Measurements from ENCODE around the gene KIF19. TPM values are rescaled to one million over a fixed set of nuclear protein-coding genes. Genes with fewer than 3 reads are reported as not detected.
"Not testable (repeated sequence)": the region's sequence is repeated elsewhere in the genome, so short reads cannot be mapped to it uniquely, and the experiment has no call there.

The KIF19 gene
- total and polyA plus RNA-seq, 4 donors, result 4.4 to 5.1 TPM; not detected in 2

GRCh38 chr17:74403512-74404137, 77.6 kb downstream of the KIF19 start:
- DNase-seq, result no peak
- Histone ChIP-seq H3K9me3 (ENCODE audit: control insufficient read depth, low read length) (no peaks in the 10 kb centered on the region), H3K4me1 (ENCODE audit: control insufficient read depth in 1 of 2, insufficient read depth in 2 of 2, low read length in 2 of 2) (no peaks in the 10 kb centered on the region), H3K27me3 (ENCODE audit: control insufficient read depth in 1 of 2, insufficient read depth in 2 of 2, low read length in 1 of 2) (no peaks in the 10 kb centered on the region), H3K27ac (ENCODE audit: low read depth in 1 of 2, low read length in 2 of 2) (no peak overlapping the region), H3K4me3 (ENCODE audit: low read length in 2 of 2) (no peak overlapping the region), H3K36me3 (ENCODE audit: control insufficient read depth in 1 of 2, insufficient read depth in 2 of 2, low read length in 1 of 2) (no peaks in the 10 kb centered on the region)
- intact Hi-C loops (cut with DNase I), result no loop called here
- WGBS, 2 donors, result 62 to 77% methylated on average over 12 of the region's 12 CpGs
- ATAC-seq (ENCODE audit: low FRiP score), result no peak

DNA sequence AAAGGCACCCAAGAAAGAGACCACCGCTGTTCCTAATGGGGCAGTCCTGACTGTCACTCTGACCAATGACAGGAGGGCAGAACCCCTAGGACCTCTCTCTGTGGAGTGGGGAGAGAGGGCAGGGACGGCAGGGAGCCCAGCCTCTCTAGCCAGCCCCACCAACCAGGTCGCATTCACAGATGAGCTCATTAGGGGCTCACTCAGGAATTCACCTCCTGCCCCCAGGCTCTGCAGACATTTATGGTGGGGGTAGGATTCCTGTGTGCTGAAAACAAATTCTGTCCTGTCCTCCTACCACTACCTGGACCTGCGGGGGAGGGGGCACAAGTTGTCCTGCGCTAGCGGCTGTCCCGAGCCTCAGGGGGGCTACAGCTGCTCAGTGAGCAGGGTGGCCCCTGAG, 78.2 kb downstream of the KIF19 start:
- no peaks in the 10 kb centered on the region for H3K9me3 ChIP-seq (ENCODE audit: control insufficient read depth, low read length)
- no peak overlapping the region for H3K4me3 ChIP-seq (ENCODE audit: low read length in 2 of 2)
- intact Hi-C loops (cut with DNase I), result no loop called here
- 51 to 61% methylated on average over 7 of the region's 7 CpGs for WGBS, 2 donors
- H3K36me3 ChIP-seq (ENCODE audit: control insufficient read depth in 1 of 2, insufficient read depth in 2 of 2, low read length in 1 of 2), result no peaks in the 10 kb centered on the region
- H3K27ac ChIP-seq (ENCODE audit: low read depth in 1 of 2, low read length in 2 of 2), result no peak overlapping the region
- ATAC-seq (ENCODE audit: low FRiP score), result no peak
- no peaks in the 10 kb centered on the region for H3K4me1 ChIP-seq (ENCODE audit: control insufficient read depth in 1 of 2, insufficient read depth in 2 of 2, low read length in 2 of 2)
- no peaks in the 10 kb centered on the region for H3K27me3 ChIP-seq (ENCODE audit: control insufficient read depth in 1 of 2, insufficient read depth in 2 of 2, low read length in 1 of 2)
- no peak for DNase-seq

GRCh38 chr17:74404789-74405188, 78.8 kb downstream of the KIF19 start:
- Histone ChIP-seq H3K27me3 (ENCODE audit: control insufficient read depth in 1 of 2, insufficient read depth in 2 of 2, low read length in 1 of 2) (no peaks in the 10 kb centered on the region), H3K4me3 (ENCODE audit: low read length in 2 of 2) (no peak overlapping the region), H3K36me3 (ENCODE audit: control insufficient read depth in 1 of 2, insufficient read depth in 2 of 2, low read length in 1 of 2) (no peaks in the 10 kb centered on the region), H3K4me1 (ENCODE audit: control insufficient read depth in 1 of 2, insufficient read depth in 2 of 2, low read length in 2 of 2) (no peaks in the 10 kb centered on the region), H3K9me3 (ENCODE audit: control insufficient read depth, low read length) (no peaks in the 10 kb centered on the region), H3K27ac (ENCODE audit: low read depth in 1 of 2, low read length in 2 of 2) (no peak overlapping the region)
- 82 to 84% methylated on average over 6 of the region's 6 CpGs for WGBS, 2 donors
- ATAC-seq (ENCODE audit: low FRiP score) (no peak), DNase-seq (no peak)
- intact Hi-C loops (cut with DNase I), result no loop called here

GRCh38 chr17:74405311-74405710, 79.3 kb downstream of the KIF19 start:
- H3K27me3 ChIP-seq (ENCODE audit: control insufficient read depth in 1 of 2, insufficient read depth in 2 of 2, low read length in 1 of 2); H3K9me3 ChIP-seq (ENCODE audit: control insufficient read depth, low read length); intact Hi-C loops (cut with DNase I); ATAC-seq (ENCODE audit: low FRiP score); H3K27ac ChIP-seq (ENCODE audit: low read depth in 1 of 2, low read length in 2 of 2); H3K4me3 ChIP-seq (ENCODE audit: low read length in 2 of 2); DNase-seq; H3K4me1 ChIP-seq (ENCODE audit: control insufficient read depth in 1 of 2, insufficient read depth in 2 of 2, low read length in 2 of 2); H3K36me3 ChIP-seq (ENCODE audit: control insufficient read depth in 1 of 2, insufficient read depth in 2 of 2, low read length in 1 of 2): not testable (repeated sequence)
- WGBS, 2 donors, result 93 to 95% methylated on average over 5 of the region's 5 CpGs

Other genes starting within 250 kb of the KIF19 start
- 100 to 1,000 TPM; 597 to 622 TPM for gene RPL38, start 122.5 kb upstream of the KIF19 start, total RNA-seq
- gene RPL38, start 122.5 kb upstream of the KIF19 start, polyA plus RNA-seq, result 1,000 to 10,000 TPM; 1,364 to 2,568 TPM
- gene TTYH2, start 112.7 kb upstream of the KIF19 start, total RNA-seq, result 10 to 100 TPM in 1 of 2 donors, 1 to 10 TPM in 1; 4.4 to 13.0 TPM
- 1 to 10 TPM; 3.1 to 4.4 TPM for gene TTYH2, start 112.7 kb upstream of the KIF19 start, polyA plus RNA-seq
- not detected for gene DNAI2, start 52.0 kb upstream of the KIF19 start, total RNA-seq
- not detected for gene DNAI2, start 52.0 kb upstream of the KIF19 start, polyA plus RNA-seq
- gene BTBD17, start 35.6 kb downstream of the KIF19 start, total RNA-seq, result not detected
- gene BTBD17, start 35.6 kb downstream of the KIF19 start, polyA plus RNA-seq, result not detected
- gene GPR142, start 41.3 kb downstream of the KIF19 start, total RNA-seq, result 1 to 10 TPM in 1 of 2 donors, not detected in 1; 2.1 TPM
- not detected for gene GPR142, start 41.3 kb downstream of the KIF19 start, polyA plus RNA-seq
- gene GPRC5C, start 105.9 kb downstream of the KIF19 start, total RNA-seq, result 10 to 100 TPM; 43.6 to 51.7 TPM
- gene GPRC5C, start 105.9 kb downstream of the KIF19 start, polyA plus RNA-seq, result 10 to 100 TPM; 31.6 to 59.4 TPM
- 10 to 100 TPM; 10.3 to 10.4 TPM for gene CD300A, start 140.4 kb downstream of the KIF19 start, total RNA-seq
- gene CD300A, start 140.4 kb downstream of the KIF19 start, polyA plus RNA-seq, result 1 to 10 TPM; 2.6 to 9.1 TPM
- gene CD300LB, start 205.2 kb downstream of the KIF19 start, total RNA-seq, result 1 to 10 TPM; 1.3 to 1.6 TPM
- gene CD300LB, start 205.2 kb downstream of the KIF19 start, polyA plus RNA-seq, result 1 to 10 TPM in 1 of 2 donors, not detected in 1; 1.1 TPM
- gene CD300C, start 219.9 kb downstream of the KIF19 start, total RNA-seq, result 1 to 10 TPM; 2.2 to 2.9 TPM
- under 1 TPM; 0.28 to 0.88 TPM for gene CD300C, start 219.9 kb downstream of the KIF19 start, polyA plus RNA-seq
- not detected for gene CD300H, start 241.3 kb downstream of the KIF19 start, total RNA-seq
- not detected for gene CD300H, start 241.3 kb downstream of the KIF19 start, polyA plus RNA-seq

All from aorta (tissue), 5 donors.